ENCODE data around the gene XPO6.

DNA sequence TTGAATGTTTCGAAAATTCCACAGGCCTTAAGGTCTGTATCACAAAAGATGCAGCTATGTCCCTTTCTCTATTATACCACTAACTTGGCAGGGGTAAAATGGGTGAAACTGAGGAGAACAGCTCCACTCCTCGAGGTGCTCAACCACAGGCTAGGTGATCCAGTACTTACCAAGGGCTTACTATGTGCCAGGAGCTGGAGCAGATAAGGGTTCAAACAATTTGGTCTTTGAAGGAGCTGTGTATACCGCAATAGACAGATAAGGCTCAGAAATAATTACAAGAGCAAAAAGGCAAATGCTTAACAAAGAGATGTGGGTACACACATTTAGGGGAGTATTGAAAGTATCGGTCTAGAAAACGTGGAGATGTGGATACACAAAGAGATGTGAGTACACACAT is 1.5 kb downstream of the XPO6 start:
- TF ChIP-seq, protein P1, sequence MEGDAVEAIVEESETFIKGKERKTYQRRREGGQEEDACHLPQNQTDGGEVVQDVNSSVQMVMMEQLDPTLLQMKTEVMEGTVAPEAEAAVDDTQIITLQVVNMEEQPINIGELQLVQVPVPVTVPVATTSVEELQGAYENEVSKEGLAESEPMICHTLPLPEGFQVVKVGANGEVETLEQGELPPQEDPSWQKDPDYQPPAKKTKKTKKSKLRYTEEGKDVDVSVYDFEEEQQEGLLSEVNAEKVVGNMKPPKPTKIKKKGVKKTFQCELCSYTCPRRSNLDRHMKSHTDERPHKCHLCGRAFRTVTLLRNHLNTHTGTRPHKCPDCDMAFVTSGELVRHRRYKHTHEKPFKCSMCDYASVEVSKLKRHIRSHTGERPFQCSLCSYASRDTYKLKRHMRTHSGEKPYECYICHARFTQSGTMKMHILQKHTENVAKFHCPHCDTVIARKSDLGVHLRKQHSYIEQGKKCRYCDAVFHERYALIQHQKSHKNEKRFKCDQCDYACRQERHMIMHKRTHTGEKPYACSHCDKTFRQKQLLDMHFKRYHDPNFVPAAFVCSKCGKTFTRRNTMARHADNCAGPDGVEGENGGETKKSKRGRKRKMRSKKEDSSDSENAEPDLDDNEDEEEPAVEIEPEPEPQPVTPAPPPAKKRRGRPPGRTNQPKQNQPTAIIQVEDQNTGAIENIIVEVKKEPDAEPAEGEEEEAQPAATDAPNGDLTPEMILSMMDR (conservative IDR thresholded peaks at IDR 0.05; ENCODE audit: low read length), result no peak
- no peak for TF ChIP-seq EZH2phosphoT487 (IDR thresholded peaks at IDR 0.05; ENCODE audit: borderline replicate concordance)
